HG02623 (cell line): ENCODE data around the gene DYNC1I2.
A peak's percentile ranks its signal among the peaks of the same experiment; 100 is the strongest.
"Not testable (repeated sequence)": the region's sequence is repeated elsewhere in the genome, so short reads cannot be mapped to it uniquely, and the experiment has no call there.

Experiments used
- ATAC-seq: cut with Tn5 transposase; IDR thresholded peaks from one replicate; pipeline ENCODE4 v1.9.1; 2021; ENCODE audit warnings: moderate library complexity; ENCODE audit not compliant: unreplicated experiment

Gene DYNC1I2

GRCh38 chr2:171711351-171711750 is 24.1 kb downstream of the DYNC1I2 start:
- no peak for ATAC-seq

GRCh38 chr2:171712051-171712450 is 24.8 kb downstream of the DYNC1I2 start:
- ATAC-seq, result no peak

GRCh38 chr2:171718720-171719119 is 31.5 kb downstream of the DYNC1I2 start:
- ATAC-seq, result peak; percentile 63

- ATAC-seq, result no peak
Measured at GRCh38 chr2:171719660-171720059, 32.4 kb downstream of the DYNC1I2 start.

GRCh38 chr2:171723716-171724683 is 36.7 kb downstream of the DYNC1I2 start:
- no peak for ATAC-seq

- ATAC-seq, result no peak
Measured at GRCh38 chr2:171726847-171727450, 39.7 kb downstream of the DYNC1I2 start.

GRCh38 chr2:171728989-171729951 is 42.0 kb downstream of the DYNC1I2 start:
- no peak for ATAC-seq

GRCh38 chr2:171729952-171730317 is 42.7 kb downstream of the DYNC1I2 start:
- ATAC-seq, result no peak

- no peak for ATAC-seq
Measured at GRCh38 chr2:171735991-171736710, 48.9 kb downstream of the DYNC1I2 start.

GRCh38 chr2:171741189-171741588 is 53.9 kb downstream of the DYNC1I2 start:
- no peak for ATAC-seq

GRCh38 chr2:171742760-171743159 is 55.5 kb downstream of the DYNC1I2 start:
- no peak for ATAC-seq

GRCh38 chr2:171745141-171745540 is 57.9 kb downstream of the DYNC1I2 start:
- ATAC-seq, result no peak

GRCh38 chr2:171745806-171746205 is 58.5 kb downstream of the DYNC1I2 start:
- no peak for ATAC-seq

GRCh38 chr2:171747371-171747770 is 60.1 kb downstream of the DYNC1I2 start:
- no peak for ATAC-seq

GRCh38 chr2:171754254-171754939 is 67.1 kb downstream of the DYNC1I2 start:
- no peak for ATAC-seq

- not testable (repeated sequence) for ATAC-seq
Measured at GRCh38 chr2:171758762-171759161, 71.5 kb downstream of the DYNC1I2 start.

- not testable (repeated sequence) for ATAC-seq
Measured at GRCh38 chr2:171761176-171761575, 73.9 kb downstream of the DYNC1I2 start.

GRCh38 chr2:171762879-171763573 is 75.8 kb downstream of the DYNC1I2 start:
- no peak for ATAC-seq

- no peak for ATAC-seq
Measured at GRCh38 chr2:171763602-171764001, 76.3 kb downstream of the DYNC1I2 start.
